DMS79 (cell line): Measurements from ENCODE around the gene RIC8B.

Source experiments
- DNase-seq: peaks from one replicate; lab custom pipeline; 2025; lab: John Stamatoyannopoulos, UW

RIC8B gene

GRCh38 chr12:106758349-106759110 is 16.0 kb upstream of the RIC8B start:
- peak; percentile 18 for DNase-seq

- DNase-seq: no peak
These were observed 14.8 kb upstream of the RIC8B start for GRCh38 chr12:106759526-106760183.

- DNase-seq: peak; percentile 83
These were observed 14.3 kb upstream of the RIC8B start for GRCh38 chr12:106760184-106760531.

DNA sequence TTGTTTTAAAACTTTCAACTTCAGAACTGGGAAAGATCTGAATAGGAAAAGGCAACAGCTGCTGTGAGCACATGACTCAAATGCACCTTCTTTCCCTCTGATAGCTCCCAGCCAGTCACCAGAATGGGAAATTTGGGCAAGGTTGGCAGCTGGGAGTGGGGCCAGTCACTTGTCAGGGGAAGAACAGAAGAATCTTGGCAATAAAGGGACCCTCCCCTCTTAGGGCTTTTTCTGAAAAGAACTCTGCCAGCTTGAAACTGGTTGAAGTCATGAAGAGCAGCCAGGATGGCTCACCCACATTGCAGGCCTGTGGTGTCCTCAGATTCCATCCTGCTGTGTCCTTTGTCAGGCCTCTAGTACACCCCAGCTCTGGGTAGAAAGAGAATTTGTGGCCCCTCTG is 10.3 kb upstream of the RIC8B start:
- no peak for DNase-seq

GRCh38 chr12:106764738-106765137 is 9.7 kb upstream of the RIC8B start:
- no peak for DNase-seq

DNA sequence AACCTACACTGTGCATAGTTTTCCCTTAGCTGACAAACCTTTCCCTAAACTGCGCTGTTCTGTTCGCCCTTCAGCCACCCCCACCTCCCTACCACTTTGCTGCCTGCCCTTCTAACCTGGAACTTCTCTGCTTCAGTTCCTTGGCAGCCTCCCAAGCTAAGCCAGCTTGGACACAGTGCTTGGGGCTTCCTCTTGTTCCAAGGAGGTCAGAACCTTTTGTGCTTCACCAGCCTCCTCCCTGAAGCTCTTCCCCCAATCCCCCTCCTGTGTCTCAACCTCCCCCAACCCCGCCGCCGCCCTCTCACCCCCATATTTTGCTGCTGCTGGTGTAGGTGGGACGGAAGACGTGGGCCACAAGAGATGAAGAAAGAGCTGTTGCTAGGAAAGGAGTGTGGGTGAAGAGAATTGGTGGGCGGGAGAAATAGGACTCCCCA is 8.1 kb upstream of the RIC8B start:
- DNase-seq: no peak

DNA sequence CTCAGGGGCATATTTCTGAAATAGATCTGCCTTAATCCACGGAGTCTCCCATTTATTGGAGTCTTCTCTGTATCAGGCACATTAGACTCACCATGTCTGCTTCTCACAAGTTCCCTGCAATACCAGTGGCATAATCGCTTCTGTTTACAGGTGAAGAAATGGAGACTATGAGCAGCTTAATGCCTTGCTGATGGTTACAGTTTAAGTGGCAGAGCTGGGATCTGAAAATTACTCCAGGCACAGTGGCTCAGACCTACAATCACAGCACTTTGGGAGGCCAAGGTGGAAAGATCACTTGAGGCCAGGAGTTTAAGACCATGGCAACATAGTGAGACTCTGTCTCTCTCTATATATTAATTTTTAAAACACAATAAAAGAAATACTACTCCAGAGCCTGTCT is 7.3 kb upstream of the RIC8B start:
- DNase-seq: no peak

GRCh38 chr12:106767954-106768822 is 6.3 kb upstream of the RIC8B start:
- DNase-seq: no peak

DNA sequence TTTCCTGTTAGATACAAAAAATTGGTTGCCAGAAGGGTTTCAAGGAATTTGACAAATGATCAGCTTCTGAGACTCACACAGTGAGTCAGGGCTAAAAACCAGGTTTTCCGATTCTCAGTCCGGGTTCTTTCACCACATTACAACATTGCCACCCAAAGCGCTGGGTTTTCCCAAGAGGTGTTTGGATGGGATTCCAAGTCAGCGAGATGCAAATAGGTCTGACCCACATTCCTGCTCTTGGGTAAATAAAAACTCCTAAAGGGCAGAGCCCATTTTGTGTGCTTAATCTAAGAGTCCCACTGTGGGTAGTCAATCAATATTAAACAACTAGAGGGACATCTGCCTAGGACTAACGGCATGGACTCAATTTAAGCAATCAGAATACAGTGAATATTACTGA is 5.4 kb upstream of the RIC8B start:
- no peak for DNase-seq

DNA sequence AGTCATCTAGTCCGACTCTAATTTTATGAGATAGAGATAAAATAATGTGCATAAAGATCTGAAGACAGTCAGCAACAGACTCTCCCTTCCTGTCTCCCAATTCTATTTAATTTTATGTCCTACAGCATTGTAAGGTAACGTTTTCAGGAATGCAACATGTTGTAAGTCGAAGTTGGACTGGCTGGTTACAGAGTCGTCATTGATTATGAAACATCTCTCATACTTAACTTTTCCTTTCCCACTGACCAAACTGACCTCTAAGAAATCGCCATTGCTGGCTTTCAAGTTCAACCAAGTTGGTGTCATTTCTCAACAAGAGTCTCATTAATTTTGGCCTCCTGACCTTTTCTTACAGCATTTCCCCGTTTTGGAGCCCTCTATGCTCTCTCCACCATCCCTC is 4.9 kb upstream of the RIC8B start:
- no peak for DNase-seq

- no peak for DNase-seq
These were observed 3.1 kb upstream of the RIC8B start for GRCh38 chr12:106771425-106771824.

DNA sequence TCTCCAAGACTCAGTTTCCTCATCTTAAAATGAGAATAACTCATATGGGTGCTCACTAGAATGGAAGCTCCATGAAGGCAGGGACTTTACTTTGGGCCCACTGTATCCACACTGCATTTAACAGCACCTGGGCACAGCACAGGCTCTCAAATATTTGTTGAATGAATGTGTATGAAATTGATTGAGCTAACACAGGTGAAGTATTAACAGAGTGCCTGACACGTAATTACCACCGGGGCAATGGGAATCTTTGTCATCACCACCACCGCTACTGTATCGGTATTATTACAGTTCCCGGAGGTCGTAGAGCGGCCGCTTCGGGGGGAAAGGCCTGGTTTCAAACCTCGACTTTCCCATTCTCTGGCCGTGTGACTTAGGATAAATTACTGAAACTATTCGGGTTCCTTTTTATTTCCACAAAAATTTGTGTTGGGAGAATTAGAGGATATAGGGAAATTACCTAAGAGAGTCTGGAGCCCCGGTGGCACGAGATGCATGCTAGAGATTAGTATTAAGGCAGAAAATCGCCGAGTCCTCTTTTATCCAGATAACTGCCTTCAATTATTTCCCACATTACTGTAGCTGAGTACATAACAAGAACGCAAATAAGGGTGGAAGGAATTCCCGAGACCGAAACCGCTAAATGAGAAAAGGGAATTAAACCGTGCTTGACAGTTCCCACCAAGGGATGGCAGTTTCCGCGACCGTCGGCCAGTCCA is 1.0 kb upstream of the RIC8B start:
- no peak for DNase-seq

DNA sequence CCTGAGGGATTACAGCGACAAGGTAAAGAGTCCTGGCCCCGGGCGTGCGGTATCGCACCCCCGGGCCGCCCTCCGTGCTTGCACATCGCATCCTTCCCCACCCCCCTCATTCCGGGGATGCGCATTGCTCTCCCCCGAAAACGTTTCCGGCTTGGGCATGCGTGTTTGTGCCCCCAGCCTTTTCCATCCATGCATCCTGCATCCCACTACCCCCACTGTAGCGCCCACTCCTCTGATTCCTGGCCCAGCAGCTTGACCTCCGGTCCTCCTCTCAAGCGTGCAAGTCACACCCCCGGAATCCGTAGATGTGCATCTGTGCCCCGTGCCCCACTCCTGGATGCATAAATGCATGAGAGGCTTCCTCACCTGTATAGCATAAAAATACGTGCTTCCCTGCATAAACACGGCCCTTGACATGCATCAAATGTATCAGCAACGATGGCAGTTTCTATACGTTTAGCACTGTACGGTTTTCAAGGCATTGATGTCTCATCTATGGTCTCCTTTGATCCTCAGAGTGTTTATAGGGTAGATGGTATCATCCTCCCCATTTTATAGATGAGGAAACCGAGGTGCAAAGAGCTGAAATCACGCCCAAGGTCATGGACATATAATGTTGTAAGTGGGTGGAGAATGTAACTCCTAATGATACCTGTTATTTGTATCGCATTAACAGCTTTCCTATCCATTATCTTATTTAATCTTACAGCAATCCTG is 484 bp downstream of the RIC8B start:
- DNase-seq: no peak

DNA sequence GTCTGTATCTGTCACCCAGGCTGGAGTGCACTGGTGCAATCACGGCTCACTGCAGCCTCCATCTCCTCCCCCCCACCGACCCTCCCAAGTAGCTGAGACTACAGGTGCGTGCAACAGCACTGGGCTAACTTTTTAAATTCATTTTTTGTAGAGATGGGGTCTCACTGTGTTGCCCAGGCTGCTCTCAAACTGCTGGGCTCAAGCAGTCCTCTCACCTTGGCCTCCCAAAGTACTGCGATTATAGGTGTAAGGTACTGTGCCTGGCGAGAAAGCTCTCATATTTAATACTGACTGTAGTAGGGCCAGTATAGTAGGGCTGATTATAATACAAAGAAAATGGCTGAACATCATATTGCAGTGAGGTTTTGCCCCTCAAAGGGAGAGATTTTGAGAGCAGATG is 2.4 kb downstream of the RIC8B start:
- DNase-seq: no peak

DNA sequence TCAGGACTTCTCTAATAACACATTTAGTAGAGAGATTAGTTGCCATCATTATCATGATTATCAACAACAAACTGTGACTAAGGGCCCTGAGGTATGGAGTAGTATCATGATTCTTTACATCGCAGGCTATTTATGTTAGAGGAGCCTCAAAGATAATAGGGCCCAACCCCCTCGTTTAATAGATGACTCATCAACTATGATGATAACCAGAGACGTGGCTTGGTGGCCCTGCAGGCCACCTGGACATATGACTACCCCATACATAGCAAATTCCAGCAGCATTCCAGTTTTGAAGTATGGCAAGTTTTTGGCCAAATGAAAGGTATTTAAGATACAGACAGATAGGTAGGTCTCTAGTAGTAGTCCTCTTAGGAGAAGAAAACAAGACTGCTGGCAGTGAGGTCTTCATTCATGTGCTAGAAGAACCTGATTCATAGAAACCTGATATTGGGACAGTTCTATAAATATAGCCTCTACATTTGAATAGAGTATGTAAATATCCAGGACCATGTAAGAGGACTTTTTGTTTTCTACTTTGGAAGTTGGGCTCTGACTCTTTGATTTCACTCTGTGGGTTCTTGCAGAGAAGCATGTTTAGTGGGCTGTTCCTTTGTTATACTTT is 5.6 kb downstream of the RIC8B start:
- no peak for DNase-seq

GRCh38 chr12:106782619-106783018 is 8.1 kb downstream of the RIC8B start:
- no peak for DNase-seq

GRCh38 chr12:106783515-106783914 is 9.0 kb downstream of the RIC8B start:
- no peak for DNase-seq

DNA sequence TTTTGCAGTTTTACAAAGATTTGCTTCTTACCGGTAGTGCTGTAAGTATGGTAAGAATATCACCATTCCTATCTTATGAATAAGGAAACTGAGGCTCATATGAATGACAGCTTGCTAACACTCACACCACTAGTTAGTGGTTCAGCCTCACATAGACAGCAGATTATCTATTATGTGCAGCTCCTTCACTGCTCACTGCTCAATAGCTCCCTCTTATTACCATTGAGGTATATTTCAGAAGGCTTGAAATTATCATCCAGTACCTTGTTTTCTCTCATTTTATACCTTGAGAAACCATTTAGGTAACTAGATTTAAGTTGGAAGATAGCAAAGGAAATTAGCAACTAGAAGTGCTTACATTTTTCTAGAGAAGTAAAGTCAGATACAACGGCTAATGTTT is 15.5 kb downstream of the RIC8B start:
- DNase-seq: no peak

DNA sequence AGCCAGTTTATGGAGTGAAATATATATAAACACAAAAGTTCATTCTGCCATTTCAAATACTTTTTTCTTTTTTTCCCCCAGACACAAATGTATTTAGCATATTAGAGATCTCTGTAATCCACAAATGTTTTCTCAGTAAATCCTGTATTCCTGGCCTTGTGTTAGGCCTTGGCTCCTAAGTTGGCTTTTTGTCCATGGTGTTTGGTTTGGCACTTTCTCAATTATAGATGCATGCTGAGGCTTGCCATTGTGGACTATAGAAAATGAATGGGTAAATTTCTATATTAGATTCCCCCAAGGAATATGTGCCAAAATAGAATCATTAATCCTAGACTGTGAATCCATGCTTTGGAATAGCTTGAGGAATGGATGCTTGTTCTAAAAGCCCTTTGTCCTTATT is 17.0 kb downstream of the RIC8B start:
- no peak for DNase-seq

- DNase-seq: no peak
These were observed 19.9 kb downstream of the RIC8B start for GRCh38 chr12:106794369-106794768.

GRCh38 chr12:106801167-106801708 is 26.8 kb downstream of the RIC8B start:
- no peak for DNase-seq
